BJ (cell line): ENCODE measurements around the gene GPBAR1. TPM values are rescaled to one million over a fixed set of nuclear protein-coding genes. Genes with fewer than 3 reads are reported as not detected.

ENCODE experiments used
- CTCF ChIA-PET: fragments of 350-600 bp; formaldehyde crosslinking; extraction: SDS; loops from one replicate; lab custom pipeline; 2021; ENCODE audit warnings: antibody characterized with exemption, inconsistent platforms; lab: Yijun Ruan, JAX
- POLR2A ChIA-PET: fragments of 300-600 bp; sonication (Branson Sonifier 250); formaldehyde crosslinking; extraction: SDS; loops from one replicate; lab custom pipeline; 2021; ENCODE audit warnings: antibody characterized with exemption; lab: Charles Lee
- DNase-seq: peaks from one replicate; pipeline ENCODE4 v3.0.0-alpha.2; 2011; ENCODE audit warnings: low read depth
- H3K27me3 ChIP-seq: 2 replicates; pipeline ENCODE4 v1.6.0; 2011; ENCODE audit warnings: low read length; ENCODE audit not compliant: control insufficient read depth, insufficient read depth
- H3K36me3 ChIP-seq: 2 replicates; pipeline ENCODE4 v1.5.1; 2011; ENCODE audit warnings: low read length; ENCODE audit not compliant: control insufficient read depth, insufficient read depth
- H3K4me3 ChIP-seq: 2 replicates; pipeline ENCODE4 v1.5.1; 2011; ENCODE audit warnings: low read depth, mild to moderate bottlenecking, control low read depth, low read length
- polyA plus RNA-seq: library from polyadenylated mRNA; depleted of rRNA; stranded (reverse); fragments of >200 nt; gene quantifications from 2 replicates; pipeline ENCODE4 v1.2.3, GENCODE V29; 2011
- TF ChIP-seq, protein P1 (sequence below): IDR thresholded peaks from 2 replicates; pipeline ENCODE4 v1.5.1; 2011; ENCODE audit warnings: low read depth, mild to moderate bottlenecking, control low read depth, inconsistent platforms, low read length, moderate library complexity; ENCODE audit not compliant: insufficient read depth

Gene GPBAR1
- polyA plus RNA-seq, 1 experiment = not detected

DNA sequence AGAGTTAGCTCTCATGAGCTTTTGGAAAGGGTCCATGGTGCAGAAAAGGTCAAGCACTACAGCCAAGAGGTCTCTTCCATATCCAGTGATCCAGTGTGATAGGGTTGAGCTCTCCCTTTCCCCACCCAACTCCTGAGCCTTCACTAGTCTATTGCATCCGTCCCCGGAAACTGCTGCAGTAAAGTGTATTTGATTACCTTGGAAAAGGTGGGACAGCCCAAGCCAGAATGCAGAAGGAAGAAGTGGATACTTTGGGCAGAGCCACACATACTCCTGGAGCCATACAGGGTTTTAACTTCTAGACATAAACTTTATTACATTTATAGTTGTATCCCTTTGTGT is 13.1 kb downstream of the GPBAR1 start:
- Histone ChIP-seq H3K27me3 (no peaks in the 10 kb centered on the region), H3K36me3 (peaks cover 34% of the 10 kb centered on the region), H3K4me3 (no peak overlapping the region)
- ChIA-PET CTCF (interaction anchor here (1.1 to 8.1 kb wide), 10 partner anchors 12 to 192 kb away, joined by 3 to 87 read pairs (median 8); partner anchors contain the start of genes CATIP and TMBIM1), POLR2A (no interaction called here)
- TF ChIP-seq, protein P1, sequence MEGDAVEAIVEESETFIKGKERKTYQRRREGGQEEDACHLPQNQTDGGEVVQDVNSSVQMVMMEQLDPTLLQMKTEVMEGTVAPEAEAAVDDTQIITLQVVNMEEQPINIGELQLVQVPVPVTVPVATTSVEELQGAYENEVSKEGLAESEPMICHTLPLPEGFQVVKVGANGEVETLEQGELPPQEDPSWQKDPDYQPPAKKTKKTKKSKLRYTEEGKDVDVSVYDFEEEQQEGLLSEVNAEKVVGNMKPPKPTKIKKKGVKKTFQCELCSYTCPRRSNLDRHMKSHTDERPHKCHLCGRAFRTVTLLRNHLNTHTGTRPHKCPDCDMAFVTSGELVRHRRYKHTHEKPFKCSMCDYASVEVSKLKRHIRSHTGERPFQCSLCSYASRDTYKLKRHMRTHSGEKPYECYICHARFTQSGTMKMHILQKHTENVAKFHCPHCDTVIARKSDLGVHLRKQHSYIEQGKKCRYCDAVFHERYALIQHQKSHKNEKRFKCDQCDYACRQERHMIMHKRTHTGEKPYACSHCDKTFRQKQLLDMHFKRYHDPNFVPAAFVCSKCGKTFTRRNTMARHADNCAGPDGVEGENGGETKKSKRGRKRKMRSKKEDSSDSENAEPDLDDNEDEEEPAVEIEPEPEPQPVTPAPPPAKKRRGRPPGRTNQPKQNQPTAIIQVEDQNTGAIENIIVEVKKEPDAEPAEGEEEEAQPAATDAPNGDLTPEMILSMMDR = no peak
- DNase-seq = no peak

DNA sequence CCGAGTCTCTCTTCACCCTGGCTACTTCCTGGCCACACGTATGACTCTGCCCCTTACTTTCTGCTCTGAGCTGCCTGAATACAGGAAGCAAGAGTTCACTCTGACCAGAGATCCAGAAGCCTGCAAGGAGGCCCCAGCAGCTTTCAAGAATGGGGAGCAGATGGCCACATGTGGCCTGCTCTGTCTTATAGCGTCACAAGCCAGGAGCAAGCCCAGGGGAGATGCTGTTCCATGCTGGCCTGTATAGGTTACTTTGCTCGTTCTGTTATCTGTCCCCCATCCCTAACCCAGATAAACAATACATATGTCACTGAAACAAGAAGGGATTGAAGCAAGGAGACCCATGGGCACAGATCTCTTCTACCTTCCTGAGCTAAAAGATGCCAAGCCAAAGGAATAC is 13.8 kb downstream of the GPBAR1 start:
- DNase-seq = no peak
- ChIA-PET CTCF (interaction anchor here (1.2 to 8.1 kb wide), 6 partner anchors 11 to 122 kb away, joined by 4 to 87 read pairs (median 19); partner anchors contain the start of genes CATIP and TMBIM1), POLR2A (no interaction called here)
- Histone ChIP-seq H3K27me3 (no peaks in the 10 kb centered on the region), H3K36me3 (peaks cover 39% of the 10 kb centered on the region), H3K4me3 (no peak overlapping the region)
- TF ChIP-seq, protein P1 = no peak

DNA sequence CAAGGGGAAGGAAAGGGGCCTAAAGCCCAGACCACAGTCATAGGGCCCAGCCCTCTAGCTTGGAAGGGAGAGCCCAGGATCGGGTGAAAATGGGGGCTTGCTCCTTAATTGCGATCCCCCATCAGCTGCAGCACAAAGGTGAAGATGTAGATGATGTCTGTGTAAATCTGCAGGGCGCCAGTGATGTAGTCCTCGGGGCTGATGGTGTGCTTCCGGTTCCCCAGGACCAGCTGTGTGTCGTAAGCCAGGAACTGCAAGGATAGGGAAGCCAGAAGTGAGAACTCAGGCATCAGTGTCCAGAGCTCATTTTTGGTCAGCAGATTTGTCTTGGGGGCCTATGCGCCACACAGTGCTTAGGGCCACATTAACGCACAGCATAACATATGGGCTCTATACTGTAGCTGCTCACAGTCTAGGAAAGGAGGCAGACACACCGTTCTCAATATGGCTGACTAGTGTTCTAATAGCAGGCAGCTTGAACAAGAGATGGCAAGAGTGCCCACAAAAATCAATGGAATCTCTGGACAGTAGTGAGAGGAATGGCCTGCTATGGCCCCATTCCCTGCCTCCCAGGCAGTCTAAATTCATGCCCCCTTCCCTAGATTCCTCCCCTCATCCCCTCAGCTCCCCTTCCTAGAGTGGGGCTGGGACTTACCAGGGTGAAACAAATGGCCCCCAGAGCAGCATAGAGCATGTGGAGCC is 14.7 kb downstream of the GPBAR1 start:
- ChIA-PET POLR2A (no interaction called here), CTCF (interaction anchor here (1.2 to 8.1 kb wide), 6 partner anchors 10 to 121 kb away, joined by 4 to 87 read pairs (median 19); partner anchors contain the start of genes CATIP and TMBIM1)
- H3K4me3 ChIP-seq = no peak overlapping the region
- TF ChIP-seq, protein P1 = no peak
- no peaks in the 10 kb centered on the region for H3K27me3 ChIP-seq
- peaks cover 47% of the 10 kb centered on the region for H3K36me3 ChIP-seq
- DNase-seq = no peak

DNA sequence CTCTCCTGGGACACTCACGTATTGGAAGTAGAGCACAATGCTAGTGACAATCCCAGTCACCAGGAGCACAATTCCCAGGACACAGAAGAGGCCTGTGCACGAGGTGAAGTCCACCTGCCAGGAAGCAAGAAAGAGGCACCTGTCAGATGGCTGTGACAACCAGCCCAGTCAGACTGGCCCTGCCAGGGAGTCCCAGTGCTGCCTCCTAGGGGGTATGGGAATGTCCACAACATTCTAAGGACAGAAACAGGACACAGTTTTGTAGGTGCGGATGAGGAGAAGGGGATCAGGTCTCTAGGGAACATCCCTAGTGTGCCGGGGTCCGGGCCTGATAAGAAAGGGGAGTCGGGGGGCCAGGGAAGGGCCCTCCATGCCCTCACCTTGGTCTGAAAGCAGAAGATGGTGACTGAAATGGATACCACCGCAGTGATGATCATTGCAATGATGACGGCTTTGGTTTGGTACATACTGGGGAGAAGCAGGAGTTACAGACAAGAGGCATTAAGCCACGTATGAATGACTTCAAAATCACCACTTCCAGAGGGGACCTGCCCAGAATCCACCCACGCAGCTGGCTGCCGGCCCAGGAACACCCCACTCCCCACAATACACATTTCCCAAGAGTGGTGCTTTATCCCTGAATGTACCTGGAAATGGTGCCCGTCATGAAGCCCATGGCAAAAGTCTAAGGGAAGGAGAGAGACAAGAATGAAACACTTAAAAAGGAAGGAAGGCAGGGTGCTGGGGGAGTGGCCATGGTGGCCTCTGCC is 16.4 kb downstream of the GPBAR1 start:
- ChIA-PET CTCF (interaction anchor here (2.2 to 8.1 kb wide), 3 partner anchors 9 to 119 kb away, joined by 7 to 87 read pairs (median 31); partner anchors contain the start of gene CATIP), POLR2A (no interaction called here)
- Histone ChIP-seq H3K36me3 (peaks cover 58% of the 10 kb centered on the region), H3K27me3 (no peaks in the 10 kb centered on the region), H3K4me3 (no peak overlapping the region)
- DNase-seq = no peak
- TF ChIP-seq, protein P1 = 0 out of 2 replicates have a peak, but pooled peaks have one; percentile 11

DNA sequence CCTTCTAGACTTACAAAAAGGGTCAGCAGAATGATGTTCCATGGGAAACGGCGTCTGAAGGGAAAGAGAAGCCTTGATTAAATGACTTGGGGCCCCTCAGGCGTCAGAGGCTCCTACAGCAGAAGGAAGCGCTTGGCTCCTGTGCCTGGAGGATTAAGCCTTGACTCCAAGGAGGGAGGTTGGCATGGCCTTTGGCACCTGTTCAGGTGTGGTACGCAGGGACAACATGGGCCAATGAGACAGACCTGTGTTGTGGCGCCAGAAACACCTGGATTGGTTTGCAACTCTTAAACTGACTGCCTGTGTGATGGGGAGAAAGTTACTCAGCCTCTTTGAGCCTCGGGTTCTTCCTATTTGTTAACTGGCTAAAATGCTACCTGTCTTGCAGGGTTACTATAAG is 17.1 kb downstream of the GPBAR1 start:
- no peak for DNase-seq
- POLR2A ChIA-PET = no interaction called here
- no peaks in the 10 kb centered on the region for H3K27me3 ChIP-seq
- H3K4me3 ChIP-seq = no peak overlapping the region
- TF ChIP-seq, protein P1 = no peak
- CTCF ChIA-PET = no interaction called here
- peaks cover 59% of the 10 kb centered on the region for H3K36me3 ChIP-seq
